H1 (cell line): ENCODE results near the gene EYA2. TPM values are rescaled to one million over a fixed set of nuclear protein-coding genes. Genes with fewer than 3 reads are reported as not detected.

Source experiments
- CBX5 ChIP-seq: fragments of 300-800, 300-1000 bp; sonication (generic); IDR thresholded peaks from 2 replicates; pipeline ENCODE4 v1.7.1; 2016; ENCODE audit warnings: antibody characterized with exemption, low read length, low read depth
- EZH2 ChIP-seq: fragments of 200-600 bp; sonication (generic); IDR thresholded peaks from 2 replicates; pipeline ENCODE4 v1.7.1; 2012; ENCODE audit warnings: low read depth, mild to moderate bottlenecking, moderate library complexity, low read length, inconsistent platforms; ENCODE audit not compliant: severe bottlenecking
- KDM4A ChIP-seq: IDR thresholded peaks from one replicate; pipeline ENCODE4 v1.7.1; 2012; ENCODE audit warnings: low read depth, mild to moderate bottlenecking, moderate library complexity, low read length, inconsistent platforms; ENCODE audit not compliant: severe bottlenecking
- SRF ChIP-seq: IDR thresholded peaks from 2 replicates; pipeline ENCODE4 v1.6.1; 2011; ENCODE audit warnings: mild to moderate bottlenecking, low read depth, low read length, moderate library complexity
- polyA plus RNA-seq, 7 experiments: library from polyadenylated mRNA; depleted of rRNA in 3 of 7; stranded (reverse) in 5 of 7; unstranded in 2 of 7; fragments of >200 nt in 5 of 7; fragments of 200-250 nt in 2 of 7; gene quantifications; 1 replicate in 5 of 7; 2 replicates in 1 of 7; 4 replicates in 1 of 7; pipeline versions ENCODE4 v1.2.1 to v1.2.3, GENCODE V29; 2011 to 2013; ENCODE audit warnings: missing spikeins in 2 of 7, mixed read lengths in 2 of 7
- total RNA-seq: library from RNA; stranded (reverse); fragmentation: NEBNext Ultra II Directional; extraction: Animal tissue kit (Norgen Biotek cat#: 25700); gene quantifications from 2 replicates; pipeline ENCODE4 v1.2.1, GENCODE V29; 2021
- TF ChIP-seq, protein P1 (sequence below): IDR thresholded peaks from 2 replicates; pipeline ENCODE4 v1.6.1; 2012; ENCODE audit warnings: inconsistent platforms

Gene EYA2
- total and polyA plus RNA-seq, 2 of the 8 experiments (the other 6 are each of a cell fraction or from before 2014, with no cell fraction given): 1.6 to 1.7 TPM

DNA sequence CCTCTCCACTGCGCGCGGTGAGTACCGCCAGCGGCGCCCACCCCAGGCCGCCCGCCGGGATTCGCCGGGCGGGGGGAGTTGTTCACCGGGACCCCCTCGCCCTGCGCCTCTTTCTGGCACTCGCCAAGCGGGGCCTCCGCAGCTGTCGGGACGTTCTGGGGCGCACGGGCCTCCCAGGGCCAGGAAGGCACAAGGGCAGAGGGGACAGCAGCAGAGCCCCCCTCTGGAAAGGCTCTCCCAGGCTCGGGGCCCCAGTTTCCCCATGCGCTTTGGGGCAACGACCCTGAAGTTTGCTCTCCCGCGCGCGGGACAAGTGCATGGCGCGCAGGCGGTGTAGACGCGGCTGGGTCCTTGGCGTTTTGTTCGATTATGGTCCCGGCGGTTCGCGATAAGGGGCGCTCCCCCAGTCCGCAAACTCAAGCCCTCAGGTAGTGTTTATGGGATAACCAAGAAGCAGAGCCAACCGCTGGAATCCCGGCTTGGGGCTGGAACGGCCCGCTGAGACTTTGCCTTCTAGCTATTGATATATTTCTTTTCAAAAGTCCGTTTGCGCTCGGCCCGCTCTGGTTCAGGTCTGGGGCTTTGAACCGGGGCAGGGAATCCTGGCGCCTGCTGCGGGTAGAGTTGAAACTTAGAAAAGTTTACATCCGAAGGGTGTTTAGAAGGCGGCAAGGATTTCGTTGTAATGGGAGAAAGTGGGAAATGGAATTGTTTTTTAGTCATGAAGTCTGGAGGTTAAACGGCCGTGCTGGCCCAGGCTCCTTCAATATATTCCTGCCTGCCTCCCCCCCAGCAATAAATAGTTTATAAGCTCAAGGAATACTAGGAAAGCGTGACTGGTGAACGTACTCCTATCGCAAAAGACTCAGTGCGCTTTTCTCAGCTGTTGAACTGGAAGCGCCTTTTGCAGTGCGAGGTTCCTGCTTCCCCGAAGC is 595 bp downstream of the EYA2 start (continued):
- TF ChIP-seq CBX5 (no peak), KDM4A (peak; percentile 93), EZH2 (peak; percentile 92), SRF (no peak)
- TF ChIP-seq, protein P1, sequence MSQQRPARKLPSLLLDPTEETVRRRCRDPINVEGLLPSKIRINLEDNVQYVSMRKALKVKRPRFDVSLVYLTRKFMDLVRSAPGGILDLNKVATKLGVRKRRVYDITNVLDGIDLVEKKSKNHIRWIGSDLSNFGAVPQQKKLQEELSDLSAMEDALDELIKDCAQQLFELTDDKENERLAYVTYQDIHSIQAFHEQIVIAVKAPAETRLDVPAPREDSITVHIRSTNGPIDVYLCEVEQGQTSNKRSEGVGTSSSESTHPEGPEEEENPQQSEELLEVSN: peak; percentile 79
- TF ChIP-seq, all 59 proteins: peak for 7
